Heart left ventricle (tissue), 13 donors: ENCODE measurements around the gene PADI2.

ENCODE experiments used
- POLR2A ChIP-seq, 2 donors: fragments of 450-650 bp; IDR thresholded peaks; one replicate each; pipeline ENCODE4 v1.6.1; 2017; ENCODE audit warnings: antibody characterized with exemption in 2 of 2, mild to moderate bottlenecking in 2 of 2, moderate library complexity in 2 of 2
- TF ChIP-seq, protein P1 (sequence below), 12 donors: fragments of 200-600 bp; sonication (generic) in 4 of 12; IDR thresholded peaks; one replicate each; pipeline versions ENCODE4 v1.5.0 to v1.8.0; 2018 to 2022; ENCODE audit warnings: antibody characterized with exemption in 12 of 12, mild to moderate bottlenecking in 5 of 12
- donor health status: ischemic (EF 13 %, LVEDD 7.1; RV severe dilation, severe dysfunction).
- donor health status: DM: no; HTN: yes; CAD: no.
- donor health status: DM: no; HTN: no; CAD: no.
- donor health status: ischemic (EF 25% LVEDD 6.9; RV normal size, moderate dysfunction).
- donor health status: ischemic (EF 25% LVEDD 5.7; RV mildly dilated, moderate dysfunction).
- donor health status: ischemic (EF 35%, LVEDD 5.7; RV mildly dilated, moderate dysfunction).
- donor health status: nonischemic (EF 11% LVEDD 7.7; RV severe dilation, severe dysfunction).
- donor health status: DM: yes; HTN: yes; CAD: no.
- donor health status: PGD.
- donor health status: ischemic (EF 29% LVEDD 5.4; RV normal size, mild dysfunction).
- donor health status: nonischemic (EF 23%, LVEDD 6.1; RV moderate dilation, normal function).

DNA sequence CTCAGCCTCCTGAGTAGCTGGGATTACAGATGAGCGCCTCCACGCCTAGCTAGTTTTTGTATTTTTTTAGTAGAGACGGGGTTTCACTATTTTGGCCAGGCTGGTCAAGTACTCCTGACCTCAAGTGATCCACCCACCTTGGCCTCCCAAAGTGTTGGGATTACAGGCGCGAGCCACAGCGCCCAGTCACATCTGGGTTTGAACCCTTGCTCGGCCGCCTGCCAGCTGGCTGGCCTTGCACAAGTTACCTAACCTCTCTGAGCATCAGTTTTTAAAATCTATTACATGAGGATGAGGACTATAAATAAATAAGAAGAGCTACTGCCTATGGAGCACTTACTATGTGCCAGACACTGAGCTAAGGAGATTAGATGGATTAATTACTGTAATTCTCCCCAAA is 17.7 kb upstream of the PADI2 start:
- TF ChIP-seq, protein P1, sequence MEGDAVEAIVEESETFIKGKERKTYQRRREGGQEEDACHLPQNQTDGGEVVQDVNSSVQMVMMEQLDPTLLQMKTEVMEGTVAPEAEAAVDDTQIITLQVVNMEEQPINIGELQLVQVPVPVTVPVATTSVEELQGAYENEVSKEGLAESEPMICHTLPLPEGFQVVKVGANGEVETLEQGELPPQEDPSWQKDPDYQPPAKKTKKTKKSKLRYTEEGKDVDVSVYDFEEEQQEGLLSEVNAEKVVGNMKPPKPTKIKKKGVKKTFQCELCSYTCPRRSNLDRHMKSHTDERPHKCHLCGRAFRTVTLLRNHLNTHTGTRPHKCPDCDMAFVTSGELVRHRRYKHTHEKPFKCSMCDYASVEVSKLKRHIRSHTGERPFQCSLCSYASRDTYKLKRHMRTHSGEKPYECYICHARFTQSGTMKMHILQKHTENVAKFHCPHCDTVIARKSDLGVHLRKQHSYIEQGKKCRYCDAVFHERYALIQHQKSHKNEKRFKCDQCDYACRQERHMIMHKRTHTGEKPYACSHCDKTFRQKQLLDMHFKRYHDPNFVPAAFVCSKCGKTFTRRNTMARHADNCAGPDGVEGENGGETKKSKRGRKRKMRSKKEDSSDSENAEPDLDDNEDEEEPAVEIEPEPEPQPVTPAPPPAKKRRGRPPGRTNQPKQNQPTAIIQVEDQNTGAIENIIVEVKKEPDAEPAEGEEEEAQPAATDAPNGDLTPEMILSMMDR (IDR thresholded peaks at IDR 0.05) = no peak
- TF ChIP-seq POLR2A (IDR thresholded peaks at IDR 0.05) = no peak
